NCI-H446 treated with DMSO at 0.1 percent for 48 hours (cell line): ENCODE results near the gene IFT88.

Experiments
- DNase-seq: peaks from one replicate; lab custom pipeline; 2025; lab: John Stamatoyannopoulos, UW

Gene IFT88, protein sequence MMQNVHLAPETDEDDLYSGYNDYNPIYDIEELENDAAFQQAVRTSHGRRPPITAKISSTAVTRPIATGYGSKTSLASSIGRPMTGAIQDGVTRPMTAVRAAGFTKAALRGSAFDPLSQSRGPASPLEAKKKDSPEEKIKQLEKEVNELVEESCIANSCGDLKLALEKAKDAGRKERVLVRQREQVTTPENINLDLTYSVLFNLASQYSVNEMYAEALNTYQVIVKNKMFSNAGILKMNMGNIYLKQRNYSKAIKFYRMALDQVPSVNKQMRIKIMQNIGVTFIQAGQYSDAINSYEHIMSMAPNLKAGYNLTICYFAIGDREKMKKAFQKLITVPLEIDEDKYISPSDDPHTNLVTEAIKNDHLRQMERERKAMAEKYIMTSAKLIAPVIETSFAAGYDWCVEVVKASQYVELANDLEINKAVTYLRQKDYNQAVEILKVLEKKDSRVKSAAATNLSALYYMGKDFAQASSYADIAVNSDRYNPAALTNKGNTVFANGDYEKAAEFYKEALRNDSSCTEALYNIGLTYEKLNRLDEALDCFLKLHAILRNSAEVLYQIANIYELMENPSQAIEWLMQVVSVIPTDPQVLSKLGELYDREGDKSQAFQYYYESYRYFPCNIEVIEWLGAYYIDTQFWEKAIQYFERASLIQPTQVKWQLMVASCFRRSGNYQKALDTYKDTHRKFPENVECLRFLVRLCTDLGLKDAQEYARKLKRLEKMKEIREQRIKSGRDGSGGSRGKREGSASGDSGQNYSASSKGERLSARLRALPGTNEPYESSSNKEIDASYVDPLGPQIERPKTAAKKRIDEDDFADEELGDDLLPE

DNA sequence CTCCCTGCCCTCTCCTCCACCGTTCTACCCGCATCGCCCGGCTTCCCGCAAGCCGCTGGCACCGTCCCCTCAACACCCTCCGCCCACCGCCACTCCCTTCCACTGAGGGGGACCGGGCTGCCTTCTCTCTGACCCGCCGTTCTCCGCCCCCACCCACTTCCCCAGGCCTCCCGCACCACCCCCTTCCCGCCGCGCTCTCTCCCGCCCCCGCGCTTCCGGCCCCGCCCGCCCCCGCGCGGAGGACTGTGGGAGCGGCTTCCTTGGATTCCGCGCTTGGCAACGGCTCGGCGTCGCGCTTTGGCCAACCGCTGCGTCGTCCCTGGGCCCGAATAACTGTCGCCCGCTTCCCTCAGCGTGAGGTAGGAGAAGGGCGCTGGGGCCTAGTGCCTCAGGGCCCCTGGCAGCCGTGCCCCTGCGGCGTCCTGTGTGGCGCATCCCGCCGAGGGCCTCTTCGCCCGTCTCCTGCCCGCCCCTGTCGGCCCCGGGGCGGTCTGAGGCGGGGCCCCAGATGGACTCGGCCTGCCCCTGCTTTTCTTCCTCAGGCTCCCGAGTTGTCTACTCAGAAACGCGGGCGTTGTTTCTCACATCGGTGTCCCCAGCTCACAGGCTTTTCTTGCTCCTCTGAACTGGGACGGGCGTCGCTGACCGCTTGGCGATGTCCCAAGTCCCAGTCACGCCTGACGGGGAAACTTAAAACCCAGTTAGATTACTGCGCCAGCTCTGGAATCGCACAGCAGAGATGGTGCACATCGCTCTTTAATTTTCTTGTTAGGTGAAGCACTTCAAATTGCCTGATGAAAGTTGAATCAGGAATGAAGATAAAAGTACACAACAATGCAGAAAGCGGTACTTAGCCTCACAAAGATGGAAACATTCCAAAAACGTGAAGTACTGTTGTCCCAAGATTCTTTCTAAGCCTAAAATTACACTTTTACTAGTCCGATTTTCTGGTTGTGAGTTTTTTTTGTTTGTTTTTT lies at the start of gene IFT88:
Gene IFT88, plus strand, starts transcription at position 260 of the 977 bp plus-strand sequence. CDS start 7,229 bp downstream, outside the sequence.
- DNase-seq = peak; percentile 71

DNA sequence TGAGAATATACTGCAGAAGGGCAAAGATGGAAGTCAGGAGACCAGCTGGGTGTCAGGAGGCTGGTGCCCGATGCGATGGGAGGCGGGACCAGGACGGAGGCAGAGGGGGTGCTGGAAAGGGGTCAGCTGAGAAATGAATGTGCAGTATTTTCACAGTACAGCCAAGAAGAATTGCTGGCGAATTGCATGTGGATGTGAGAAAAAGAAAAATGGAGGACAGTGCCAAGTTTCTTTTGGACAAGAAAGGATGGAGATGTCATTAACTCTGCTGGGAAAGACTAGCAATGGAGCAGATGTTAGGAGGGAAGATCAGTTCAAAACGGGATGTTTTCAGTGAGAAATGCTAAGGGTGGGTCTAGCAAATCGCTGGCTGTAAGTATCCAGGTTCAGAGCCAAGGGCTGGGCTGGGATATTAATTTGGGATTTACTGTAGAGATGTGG lies 48.3 kb upstream of the IFT88 start:
- no peak for DNase-seq

DNA sequence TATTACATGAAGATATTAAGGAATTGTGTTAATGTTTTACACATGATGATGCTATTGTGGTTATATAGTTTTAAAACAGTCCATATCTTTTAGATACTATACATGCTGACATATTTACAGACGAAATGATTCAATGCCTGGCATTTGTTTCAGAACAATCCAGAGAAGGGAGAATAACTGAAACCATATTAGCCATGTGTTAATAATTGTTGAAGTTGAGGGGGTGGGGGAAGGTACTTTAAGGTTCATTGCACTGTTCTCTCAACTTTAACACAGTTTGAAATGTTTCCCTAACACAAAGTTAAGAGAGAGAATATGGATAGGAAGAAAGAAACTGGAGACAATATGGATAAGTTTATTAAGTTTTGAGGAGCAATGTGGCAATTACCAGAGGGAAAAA lies 47.1 kb upstream of the IFT88 start:
- DNase-seq = no peak

DNA sequence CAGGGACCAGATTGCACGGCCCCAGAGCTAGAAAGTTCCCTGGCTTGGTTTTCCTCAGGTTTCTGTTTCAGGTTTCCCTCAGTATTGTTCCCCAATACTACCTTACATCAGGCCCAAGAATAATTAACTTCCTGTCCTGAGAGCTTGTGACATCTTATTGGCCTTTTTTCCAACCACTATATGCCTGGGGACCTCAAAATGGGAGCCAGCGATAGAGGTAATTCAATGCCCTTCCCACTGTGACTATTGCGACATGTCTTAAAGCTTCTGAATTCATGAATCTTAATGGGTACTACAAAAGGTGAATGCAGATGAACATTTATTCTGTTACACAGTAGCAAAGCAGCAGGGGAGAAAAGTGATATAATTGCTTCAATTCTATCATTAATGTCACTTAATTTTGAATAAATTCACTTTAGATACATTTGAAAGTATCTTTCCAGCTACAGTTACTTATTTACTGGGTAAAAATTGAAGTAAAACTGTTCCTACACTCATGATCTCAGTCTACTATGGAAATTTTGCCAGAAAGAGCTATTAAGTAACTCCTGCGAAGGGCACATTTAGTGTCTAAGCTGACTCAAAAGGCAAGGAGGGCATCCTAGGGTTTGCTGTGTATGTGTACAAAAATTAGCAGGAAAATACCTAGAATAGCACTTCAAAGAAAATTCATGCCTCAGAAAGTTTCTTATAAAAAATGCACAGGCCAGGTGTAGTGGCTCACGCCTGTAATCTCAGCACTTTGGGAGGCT lies 45.4 kb upstream of the IFT88 start:
- DNase-seq = no peak

DNA sequence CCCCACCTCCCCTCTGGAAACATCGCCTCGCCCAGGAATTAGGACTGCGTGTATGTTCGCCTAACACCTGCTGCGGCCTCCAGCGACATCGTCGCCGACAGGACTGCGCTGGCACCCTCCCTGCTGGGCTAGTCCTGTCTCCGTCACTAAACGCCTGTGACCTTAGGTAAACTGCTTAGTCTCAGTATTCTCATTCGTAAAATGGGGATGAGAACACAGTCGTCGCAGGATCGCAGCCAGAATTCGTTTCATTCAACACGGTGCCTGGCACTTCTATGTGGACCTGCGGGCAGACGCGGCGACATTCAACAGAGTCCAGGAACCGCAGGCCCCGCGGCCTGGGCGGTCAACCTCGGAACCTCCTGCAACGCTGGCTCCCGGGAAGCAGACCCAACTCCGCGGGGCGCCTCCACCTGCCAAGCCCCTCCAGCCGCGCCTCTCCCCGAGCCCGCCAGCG lies 41.8 kb upstream of the IFT88 start:
- no peak for DNase-seq

DNA sequence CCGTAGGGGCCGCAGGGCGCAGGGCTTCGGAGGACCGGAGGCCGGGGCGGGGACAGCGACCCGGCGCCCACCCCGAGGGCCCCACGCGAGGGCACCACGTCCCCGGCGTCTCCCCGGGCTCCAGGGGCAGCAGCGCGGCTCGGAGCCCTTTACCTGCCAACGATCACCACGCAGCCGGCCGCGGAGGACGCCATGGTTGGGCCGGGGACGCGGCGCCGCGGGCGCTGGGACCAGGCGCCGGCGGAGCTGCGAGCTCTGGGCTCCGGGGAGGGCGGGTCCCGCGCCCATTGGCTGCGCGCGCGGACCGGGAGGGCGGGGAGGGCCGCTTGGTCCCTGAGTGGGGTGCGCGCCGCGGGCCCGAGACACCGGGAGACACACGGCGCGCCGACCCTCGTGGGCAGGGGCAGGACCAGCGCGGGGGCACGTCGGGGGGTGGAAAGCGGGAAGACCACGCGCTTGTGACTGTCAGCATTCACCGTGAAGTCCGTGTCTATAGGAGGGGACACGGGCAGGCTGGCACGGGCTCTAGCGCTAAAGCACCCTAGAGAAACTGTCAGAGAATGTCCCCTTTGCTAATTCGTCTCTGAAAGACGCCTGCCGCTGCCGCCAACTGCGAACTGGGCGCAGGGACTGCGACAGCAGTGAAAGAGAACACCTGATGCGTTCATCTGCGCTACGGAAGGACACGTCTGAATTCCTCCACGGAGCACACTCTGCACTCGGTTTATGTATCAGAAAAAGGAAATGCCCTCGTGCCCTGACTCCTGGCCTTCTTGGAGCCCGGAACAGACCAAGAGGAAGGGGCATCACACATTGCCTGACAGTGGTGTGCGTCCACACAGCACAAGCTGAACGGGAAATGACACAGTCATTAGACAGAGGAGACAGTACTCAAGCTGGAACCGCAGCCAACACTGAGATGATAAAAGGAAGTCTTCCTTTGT lies 41.1 kb upstream of the IFT88 start, which contains the start of gene CRYL1:
Gene CRYL1, minus strand, starts transcription at position 257 of the 944 bp plus-strand sequence. Its CDS starts 63 bp downstream, at position 194.
- DNase-seq = no peak

DNA sequence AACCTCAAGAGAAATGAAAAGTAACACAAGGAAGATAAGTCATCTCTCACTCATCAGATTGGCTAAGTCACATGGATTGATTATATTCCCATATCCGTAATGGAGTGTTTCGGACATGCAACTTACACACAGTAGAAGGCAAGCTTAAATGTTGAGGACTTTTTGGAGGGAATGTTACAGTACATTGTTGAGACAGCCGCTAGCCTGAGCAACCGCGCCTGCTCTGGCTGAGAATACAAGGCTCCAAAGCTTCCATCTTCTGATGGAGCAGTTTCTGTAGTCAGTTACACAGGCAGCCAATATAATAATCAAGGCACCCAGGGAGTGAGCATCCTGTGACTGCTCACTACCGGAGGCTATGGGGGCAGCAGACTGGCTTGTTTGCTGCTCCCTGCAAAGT lies 40.3 kb upstream of the IFT88 start:
- no peak for DNase-seq

DNA sequence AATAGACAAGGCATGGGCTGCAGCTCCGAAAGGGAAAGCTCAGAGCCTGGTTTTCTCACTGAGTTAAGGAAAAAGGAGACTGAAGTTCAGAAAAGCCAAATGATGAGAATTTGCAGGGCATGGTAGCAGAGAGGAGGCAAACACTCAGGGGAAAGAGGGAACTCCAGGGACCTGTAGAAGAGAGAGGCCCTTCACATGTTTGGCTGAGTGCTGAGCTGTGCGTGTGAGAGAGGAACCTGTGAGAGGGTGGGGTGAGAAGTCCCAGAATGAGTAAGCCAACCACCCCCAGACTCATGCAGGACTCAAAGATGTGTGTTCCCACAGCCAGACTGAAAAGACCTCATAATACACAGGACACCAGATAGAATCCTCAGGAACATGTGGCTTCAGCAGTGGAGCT lies 38.5 kb upstream of the IFT88 start:
- no peak for DNase-seq

DNA sequence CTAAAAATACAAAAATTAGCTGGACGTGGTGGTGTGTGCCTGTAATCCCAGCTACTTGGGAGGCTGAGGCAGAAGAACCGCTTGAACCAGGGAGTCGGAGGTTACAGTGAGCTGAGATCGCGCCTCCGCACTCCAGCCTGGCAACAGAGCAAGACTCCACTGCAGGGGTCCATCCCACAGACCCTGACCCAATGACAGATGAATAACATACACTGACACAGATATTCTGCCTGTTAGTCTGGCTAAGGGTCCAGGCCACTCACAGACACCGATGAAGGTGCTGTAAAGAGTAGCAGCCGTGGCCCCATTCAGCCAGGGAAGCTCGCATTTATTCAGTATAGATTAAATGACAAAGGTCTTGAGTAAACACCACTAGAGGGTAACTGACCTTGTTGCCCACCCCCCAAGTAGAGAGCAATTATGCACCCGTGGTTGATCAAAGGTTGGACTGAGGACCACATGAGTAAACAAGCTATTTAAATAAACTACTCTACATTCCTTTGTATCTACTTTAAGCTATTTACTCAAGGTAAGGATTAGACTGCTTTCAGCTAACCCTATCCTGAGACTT lies 32.8 kb upstream of the IFT88 start:
- no peak for DNase-seq

DNA sequence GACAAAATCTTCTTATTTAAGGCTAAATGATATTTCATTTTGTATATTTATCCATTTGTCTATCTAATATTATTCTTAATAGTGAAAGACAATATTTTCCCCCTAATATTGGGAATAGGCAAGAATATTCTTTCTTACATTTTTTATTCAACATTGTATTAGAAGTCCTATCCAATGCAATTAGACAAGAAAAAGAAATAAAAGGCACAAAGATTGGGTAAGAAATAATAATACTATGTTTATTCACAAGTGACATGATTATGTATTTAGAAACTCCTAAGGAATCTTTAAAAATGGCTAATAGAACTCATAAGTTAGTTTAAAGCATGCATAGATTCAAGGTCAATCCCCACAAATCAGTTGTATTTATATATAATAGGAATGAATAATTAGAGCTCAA lies 30.0 kb upstream of the IFT88 start:
- DNase-seq = no peak

DNA sequence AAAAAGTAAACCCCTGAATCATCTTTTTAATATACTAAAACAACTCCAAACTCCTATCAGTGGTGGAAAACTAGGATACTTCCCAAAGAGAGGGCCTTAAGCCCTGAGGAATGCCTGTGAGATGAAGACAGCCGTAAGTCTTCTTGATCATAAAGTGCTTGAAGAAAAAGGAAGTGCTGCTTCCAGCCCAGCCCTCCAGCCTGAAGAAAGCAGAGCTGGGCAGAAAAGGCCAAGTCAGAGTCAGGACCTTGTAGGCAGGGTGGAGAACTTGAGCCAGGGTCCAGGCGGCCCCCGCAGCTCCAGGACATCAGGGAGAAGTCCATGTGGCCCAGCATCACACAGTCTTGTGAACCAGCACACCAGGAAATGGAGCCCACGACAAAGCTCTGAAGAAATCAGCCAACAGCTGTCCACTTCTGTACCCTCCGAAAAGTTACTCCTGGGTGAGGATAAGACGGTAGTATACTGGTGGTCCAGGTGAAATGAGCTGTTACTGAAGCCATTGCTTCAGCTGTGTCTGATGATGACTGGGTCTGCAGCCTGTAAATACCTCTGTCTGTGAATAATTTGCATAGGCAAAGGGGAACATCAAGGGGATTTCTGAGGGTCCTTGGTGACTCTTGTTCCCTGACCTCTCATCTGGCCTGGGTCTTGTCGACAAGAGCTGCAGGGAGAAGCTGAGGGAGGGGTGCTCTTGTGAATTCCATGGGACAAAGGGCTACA lies 22.6 kb upstream of the IFT88 start:
- DNase-seq = no peak

DNA sequence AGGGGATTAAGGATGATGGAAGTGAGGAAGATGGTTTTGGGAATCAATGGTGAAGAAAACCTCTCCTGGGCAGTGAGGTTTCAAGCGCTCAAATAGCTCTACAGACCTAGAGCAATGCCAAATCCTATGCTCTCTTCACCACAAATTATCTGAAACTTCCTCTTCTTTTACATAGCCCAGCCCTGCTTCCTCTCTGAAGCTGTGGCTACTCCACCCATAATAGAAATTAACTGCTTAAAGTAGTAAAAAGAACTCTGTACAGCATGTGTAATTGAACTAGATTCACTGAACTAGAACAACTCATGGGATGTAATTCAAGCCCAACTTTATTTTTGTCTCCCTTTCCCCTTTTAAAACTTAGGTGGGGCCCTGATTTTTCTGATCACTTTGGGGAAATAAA lies 20.4 kb upstream of the IFT88 start:
- no peak for DNase-seq

DNA sequence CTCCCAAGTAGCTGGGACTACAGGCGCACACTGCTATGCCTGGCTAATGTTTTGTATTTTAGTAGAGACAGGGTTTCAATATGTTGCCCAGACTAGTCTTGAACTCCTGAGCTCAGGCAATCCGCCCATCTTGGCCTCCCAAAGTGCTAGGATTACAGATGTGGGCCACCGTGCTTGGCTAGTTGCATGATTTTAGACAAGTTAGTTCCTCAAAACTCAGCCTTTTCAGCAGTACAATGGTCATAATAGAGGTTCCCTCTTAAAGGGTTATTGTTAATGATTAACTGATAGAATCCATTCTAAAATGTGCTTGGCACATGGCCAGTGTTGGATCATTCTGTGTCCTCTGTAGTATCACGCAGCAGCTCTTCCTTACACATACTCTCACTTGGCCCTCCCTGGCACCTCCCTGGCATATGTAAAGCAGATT lies 19.5 kb upstream of the IFT88 start:
- no peak for DNase-seq

DNA sequence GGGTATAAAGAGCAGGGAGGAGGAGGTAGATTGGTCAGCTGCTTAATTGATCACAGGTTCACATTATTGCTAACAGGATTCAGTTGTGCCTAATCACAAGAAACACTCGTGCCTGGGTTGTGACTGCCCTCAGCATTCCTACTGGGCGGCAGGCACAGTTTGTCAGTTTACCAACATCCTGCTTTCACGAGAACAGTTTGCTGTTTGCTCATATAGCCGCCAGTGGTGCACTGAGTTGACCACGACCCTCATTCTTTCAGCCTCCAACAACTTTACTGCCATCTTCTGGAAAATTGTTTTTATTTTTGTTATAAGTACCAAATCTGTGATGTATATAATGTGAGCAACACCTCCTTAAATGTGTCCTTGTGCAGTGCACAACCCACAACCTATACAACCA lies 16.2 kb upstream of the IFT88 start:
- no peak for DNase-seq

DNA sequence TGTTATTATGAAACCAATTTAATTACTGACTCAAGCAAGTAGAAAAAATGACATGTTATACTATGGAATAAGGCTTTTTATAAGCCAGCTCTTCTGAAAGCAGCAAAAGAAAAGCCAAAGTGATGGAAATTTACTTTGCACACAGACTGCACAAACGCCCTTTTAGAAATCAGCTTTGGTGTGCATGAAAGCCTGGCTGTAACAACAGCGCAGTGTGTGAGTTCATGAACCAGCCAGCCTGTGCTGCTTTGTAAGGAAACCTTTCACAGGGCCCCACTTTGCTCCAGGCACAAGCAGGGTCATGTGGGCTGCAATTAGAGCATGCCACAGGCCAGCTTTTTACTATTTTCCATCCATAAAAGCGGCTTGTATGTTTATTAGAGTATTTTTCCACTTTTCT lies 13.6 kb upstream of the IFT88 start:
- no peak for DNase-seq

DNA sequence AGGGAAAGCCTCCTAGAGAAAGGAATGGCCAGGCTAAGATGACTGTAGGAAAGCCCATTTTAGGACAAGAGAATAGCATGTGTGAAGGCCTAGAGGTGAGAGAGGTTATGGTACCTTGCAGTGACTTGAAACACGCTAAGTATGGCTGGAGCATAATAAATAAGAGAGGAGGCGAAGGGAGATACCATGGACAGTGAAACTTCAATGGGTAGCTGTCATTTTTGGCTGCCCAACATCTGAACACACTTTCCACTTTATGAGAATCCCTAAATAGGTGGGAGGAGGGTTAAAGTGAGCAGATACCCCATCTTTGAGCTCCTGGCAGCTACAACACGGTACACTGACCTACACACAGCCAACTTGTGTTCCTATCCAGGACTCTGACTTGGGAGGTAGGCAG lies 8.0 kb upstream of the IFT88 start:
- no peak for DNase-seq

DNA sequence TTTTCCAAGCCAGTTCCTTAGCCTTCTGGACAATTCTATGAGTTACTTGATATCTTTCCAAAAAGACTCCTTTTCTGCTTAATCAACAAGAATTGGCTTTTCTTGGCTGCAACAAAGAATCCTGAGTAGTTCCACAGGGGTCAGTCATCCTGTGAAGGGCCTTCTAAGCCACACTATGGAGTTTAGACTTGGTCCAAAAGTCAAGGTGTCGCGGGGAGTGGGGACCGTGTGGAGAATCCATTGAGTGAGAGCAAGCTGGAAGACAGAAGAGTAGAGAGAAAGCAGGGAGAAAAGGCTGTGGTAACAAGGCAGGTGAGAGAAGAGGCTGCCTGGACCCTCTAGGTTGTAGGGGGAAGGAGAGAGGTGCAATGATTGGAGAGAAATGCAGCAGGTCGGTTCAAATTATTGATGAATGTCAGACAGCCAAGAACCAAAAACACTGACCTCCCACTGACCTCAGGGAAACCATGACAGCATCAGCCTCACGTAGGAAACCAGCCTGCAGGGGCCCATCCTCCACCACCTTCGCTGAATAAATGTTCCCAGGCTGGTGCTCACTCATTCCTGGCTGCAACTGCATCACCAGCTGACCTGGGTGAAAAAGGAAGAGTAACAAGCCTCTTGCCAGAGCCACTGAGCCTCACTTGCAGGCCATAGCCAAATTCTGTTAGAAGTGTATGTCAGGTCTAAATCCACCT lies 7.1 kb upstream of the IFT88 start:
- DNase-seq = no peak

DNA sequence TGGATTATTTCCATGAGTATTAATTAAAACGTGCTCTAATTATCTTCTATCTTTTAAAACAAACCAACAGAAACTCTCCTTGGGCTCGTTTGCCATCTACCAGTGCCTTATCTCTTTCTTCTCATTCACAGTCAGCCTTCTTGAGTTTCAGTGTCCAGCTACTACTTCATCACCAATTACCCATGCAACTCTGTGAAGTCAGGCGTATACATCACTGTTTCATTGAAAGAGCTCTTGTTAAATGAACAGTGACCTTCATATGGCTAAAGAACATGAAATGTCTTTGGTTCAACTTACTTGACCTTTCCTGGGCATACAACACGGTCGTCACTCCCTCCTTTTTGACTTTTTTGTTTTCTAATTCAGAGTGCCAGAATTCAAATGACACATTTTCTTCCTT lies 5.2 kb upstream of the IFT88 start:
- no peak for DNase-seq
